Retina (tissue), 1 donor: ENCODE measurements around the gene TMEM204.
A peak's percentile ranks its signal among the peaks of the same experiment; 100 is the strongest.

Source experiments
- DNase-seq: peaks from one replicate; pipeline ENCODE4 v3.0.0-alpha.2; 2016

The TMEM204 gene

DNA sequence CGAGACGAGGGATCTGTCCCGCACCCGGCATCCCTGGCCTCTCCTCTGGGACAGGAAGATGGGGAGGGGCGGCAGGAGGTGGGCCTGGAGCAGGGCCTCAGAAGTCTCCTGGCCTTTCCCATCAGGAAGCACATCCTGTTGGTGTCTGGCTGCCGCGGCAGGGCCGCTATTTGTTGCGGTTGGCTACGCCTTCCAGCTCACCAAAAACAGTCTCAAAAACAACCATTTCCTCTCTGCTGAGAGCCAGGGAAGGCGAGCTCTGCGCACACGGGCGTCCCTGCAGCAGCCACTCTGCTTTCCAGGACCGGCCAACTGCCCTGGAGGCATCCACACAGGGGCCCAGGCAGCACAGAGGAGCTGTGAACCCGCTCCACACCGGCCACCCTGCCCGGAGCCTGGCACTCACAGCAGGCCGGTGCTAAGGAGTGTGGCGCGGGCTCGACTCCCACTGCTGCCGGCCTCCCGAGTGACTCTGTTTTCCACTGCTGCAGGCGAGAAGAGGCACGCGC, at the start of gene TMEM204:
Gene TMEM204 (plus strand): TSS at position 224 of the 509 bp plus-strand sequence. CDS start 610 bp downstream, outside the sequence.
- DNase-seq = no peak

DNA sequence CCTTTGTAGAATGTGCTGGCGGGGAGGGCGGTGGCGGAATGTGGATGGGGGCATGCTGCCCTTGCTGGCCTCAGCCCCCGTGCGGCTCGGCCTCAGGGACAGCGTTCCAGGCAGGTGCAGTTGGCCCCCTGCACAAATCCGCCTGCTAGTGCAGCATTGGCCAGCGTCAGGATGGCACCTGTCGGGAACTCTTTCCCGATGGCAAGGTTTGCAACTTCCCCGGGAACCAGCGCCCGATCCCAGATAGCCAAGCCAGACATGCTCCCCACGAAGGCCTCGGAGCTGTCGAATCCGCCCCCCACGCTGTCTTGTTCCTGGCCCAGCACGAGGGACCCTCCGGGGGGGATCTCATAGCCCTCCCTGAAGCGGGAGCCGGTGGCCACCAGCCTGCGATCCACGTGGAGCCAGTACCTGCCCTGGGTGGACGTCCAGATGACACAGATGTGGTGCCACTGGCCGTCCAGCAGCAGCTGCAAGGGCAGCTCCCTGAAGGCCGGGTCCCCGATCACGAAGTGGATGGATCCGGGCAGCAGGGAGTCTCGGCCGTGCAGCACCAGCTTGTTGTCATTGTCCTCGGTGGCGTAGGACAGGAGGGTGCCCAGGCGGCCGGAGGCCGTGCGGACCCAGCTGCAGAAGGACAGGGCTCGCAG, 47.5 kb upstream of the TMEM204 start:
- no peak for DNase-seq

DNA sequence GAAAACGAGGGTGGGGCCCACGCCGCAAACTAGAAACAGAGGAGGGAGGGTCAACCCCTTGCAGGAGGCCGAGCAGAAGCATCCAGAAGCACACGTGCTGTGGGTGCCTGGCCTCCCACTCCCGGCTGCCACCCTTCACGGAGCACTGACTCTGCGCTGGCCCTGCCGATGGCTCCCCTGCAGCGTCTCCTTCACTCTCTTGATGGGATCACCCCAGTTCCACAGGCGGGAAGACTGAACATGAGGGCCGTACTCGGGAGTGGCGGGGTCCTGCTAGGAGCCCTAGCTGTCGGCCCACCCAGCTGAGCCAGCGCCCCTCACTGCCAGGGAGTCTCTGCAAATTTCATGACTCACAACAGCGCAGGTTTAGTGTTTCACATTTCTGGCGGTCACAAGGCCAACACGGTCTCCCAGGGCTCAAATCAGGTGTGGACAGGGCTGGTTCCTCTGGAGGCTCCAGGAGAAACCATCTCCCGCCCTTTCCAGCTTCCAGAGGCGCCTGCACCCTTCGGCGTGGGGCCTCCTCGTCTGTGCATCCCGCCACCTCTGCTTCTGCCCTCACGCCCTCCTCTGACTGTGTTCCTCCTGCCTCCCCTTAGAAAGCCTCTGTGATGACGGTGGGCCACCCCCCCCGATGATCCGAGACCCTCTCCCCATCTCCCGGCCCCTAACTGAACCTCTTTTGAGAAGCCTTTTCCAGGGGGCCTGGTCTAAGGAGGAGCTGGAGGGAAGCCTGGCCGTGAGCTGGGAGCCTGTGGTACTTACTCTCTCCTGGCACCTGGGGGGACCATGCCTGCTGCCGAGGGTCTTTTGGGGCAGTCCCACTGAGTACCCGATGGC, 46.7 kb upstream of the TMEM204 start:
- DNase-seq = no peak

DNA sequence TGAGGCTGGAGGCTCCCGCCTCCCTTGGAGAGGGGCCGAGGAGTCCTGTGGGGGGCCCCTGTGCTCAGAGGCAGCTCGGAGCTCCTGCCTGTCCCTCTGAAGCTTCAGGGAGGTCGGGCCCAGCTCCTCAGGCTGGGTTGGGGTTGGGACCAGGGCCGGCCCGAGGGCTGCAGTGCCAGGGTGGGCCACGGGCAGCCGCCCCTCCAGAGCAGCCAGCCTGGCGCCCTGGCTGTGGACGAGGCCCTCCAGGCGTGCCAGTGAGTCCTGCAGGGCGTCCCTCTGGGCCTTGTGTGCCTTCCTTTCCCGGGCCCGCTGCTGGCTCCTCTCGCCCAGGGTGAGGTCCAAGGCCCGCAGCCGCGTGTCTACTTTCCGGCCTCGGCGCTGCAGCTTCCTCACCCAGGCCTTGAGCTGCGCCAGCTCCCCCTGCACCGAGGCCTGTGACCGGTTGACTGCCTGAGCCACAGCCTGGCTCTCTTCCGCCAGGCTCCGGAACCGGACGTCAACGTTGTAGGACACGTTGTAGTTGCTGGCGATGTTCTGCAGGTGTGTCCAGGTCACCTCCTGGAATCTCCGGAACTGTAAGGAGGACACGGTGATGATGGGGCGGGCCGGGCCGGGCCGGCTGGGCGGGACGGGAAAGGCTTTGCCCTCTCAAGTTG, 45.9 kb upstream of the TMEM204 start:
- no peak for DNase-seq

DNA sequence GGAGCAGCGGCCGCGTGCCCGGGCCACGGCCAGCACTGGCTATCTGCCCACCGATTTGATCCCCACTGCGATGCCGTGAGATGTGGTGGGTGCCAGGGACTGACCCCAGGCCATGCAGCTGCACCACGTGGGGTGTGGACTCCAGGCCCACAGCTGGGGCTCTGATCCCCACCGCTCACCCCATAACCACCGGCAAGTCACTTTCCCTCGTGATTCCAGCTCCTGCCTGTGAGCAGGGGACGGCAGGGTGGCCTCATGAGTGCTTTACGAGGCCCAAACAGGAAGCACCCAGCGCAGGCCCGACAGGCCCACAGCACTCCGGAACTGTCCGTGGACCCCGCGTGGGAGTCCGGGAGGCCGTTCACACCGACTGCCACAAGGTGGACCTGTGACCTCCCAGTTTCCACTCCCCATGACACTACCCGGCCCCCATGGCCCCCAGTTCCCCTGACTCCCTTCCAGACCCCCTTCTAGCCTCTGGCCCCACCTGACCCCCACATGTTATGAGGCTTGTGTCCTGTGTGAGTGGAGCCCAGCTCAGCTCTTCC, 45.3 kb upstream of the TMEM204 start:
- no peak for DNase-seq

DNA sequence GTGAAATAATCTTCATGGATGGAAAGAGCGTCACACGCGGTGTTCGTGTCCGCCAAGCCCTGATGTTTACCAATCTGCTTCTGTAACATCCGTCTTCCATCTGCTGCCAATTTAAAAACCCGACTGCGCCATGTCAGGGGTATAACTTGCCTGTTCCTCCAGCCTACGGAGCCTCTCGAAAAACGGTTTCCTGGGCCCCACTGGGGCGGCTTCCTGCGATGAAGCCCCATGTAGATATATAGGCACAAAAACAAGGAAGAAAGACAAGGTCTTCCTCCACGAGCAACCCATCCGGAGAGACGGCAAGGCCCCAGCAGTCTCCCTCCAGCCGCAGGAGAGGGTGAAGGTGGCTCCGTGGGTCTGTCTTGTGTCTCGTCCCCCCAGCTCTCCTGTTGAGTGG, 44.8 kb upstream of the TMEM204 start, which contains the start of gene PTX4:
Gene PTX4 (minus strand): TSS at position 326 of the 400 bp plus-strand sequence. CDS start 35 bp downstream, at position 291.
- no peak for DNase-seq

DNA sequence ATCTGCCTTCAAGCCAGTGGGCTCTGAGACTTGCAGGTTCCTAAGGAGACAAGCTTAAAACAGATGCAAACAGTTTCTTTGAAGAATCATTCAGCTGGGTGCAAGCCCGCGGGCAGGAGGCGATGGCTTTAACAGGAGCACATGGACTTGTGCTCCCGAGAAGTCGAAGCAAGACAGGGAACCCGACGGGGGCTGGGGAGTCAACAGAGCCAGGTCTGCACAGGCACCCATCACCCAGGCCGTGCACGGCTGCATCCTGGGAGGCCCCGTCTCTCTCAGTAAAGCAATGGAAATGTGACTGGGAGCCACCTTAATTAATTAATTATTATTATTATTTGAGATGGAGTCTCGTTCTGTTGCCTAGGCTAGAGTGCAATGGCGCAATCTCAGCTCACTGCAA, 44.4 kb upstream of the TMEM204 start:
- no peak for DNase-seq

DNA sequence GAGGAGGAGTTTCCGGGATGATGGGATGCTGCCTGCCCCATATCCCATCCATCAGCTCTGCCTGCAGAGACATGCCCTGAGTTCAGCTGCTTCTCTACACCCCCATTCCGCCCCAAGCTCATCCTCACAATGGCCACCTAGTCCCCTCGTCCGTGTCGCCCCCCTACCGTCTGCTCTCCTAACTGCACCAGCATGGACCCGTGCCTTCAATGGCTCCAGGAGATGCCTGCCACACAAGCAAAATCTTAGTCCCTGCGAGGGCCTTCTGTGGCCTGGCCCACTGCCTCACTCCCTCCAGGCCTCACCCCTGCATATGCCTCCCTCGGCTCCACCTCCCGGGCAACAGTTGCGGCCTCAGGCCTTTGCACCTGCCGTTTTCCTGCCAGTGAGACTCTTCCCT, 42.1 kb upstream of the TMEM204 start:
- DNase-seq = no peak

DNA sequence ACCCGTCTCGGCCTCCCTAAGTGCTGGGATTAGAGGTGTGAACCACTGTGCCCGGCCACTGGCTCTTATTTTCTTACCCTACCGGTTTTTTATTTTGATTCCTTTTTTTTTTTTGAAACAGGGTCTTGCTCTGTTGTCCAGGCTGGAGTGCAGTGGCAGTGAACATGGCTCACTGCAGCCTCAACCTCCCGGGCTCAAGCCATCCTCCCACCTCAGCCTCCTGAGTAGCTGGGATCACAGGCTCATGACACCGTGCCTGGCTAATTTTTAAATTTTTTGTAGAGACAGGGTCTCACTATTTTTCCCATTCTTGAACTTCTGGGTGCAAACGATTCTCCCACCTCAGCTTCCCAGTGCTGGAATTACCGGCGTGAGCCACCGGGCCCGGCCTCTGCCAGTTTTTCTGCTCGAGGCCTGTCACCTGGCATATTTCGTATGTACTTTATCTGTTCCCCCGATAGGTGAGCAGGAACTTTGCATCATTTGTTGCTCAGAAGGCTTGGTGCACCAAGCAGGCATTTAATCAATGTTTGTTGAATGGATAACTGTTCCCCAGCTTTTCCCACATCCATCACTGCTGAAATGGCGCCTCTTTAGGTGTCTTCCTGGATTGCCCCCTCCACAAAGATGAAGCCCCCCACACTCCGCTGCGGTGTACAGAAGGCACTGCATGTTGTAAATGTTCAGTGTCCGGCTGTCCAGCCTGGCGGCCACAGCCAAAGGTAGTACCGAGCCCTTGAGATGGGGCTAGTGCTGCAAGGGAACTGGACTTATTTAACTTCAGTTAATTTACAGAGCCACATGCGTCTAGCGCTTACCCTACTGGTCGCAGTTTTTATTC, 41.2 kb upstream of the TMEM204 start:
- no peak for DNase-seq

DNA sequence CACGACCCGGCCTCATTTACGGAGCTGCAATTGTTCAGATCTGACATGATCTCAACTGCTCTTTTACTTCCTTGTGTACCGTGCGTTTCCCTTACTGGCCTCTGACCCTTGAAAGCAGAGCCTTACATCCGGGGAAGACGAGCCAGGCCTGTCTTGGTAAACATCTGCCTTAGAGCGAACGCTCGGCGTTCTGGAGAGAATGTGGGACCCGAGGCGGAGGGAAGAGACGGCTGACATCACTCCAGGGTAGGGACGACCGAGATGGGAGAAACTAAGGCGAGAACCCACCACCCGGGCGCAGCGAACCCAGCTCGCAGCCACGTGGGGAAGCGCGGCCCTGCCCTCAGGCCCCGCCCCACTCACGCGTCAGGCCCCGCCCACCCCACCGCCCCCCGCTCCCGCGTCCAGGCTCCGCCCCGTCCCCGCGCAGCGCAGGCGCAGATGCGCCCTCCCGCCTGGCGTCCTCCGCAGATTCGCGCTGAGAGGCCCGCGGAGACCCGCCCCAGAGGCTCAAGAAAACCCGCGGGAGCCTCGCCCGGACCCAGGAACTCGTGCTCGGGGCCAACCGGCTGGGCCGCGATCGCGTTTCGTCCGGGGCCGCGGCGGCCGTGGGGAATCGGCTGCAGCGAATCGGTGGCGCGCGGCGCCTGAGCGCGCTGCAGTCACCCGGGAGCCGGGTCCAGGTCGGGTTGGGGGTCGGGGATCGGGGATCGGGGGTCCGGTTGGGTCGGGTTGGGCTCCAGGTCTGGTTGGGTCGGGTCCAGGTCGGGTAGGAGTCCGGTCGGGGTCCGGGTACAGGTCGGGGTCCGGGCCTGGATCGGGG, 40.3 kb upstream of the TMEM204 start, which contains the start of gene TELO2:
Gene TELO2 (plus strand): TSS at position 438 of the 823 bp plus-strand sequence. CDS start 922 bp downstream, outside the sequence.
- DNase-seq = peak; percentile 94

DNA sequence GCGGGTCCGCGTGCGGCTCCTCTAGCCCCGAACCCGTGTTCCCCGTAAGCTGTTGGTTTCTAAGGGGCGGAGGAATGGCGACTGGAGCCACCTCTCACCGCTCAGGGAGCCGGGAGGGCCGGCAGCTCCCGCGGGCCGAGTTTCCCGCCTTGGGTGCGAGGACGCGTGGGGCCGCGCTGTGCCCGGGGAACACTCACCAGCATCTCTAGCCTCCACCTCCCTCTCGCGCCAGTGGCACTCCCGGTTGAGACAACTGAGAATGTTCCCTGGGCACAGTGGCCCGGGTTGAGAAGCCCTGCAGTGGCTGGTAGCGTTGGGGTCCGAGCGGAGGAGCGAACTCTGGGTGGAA, 39.7 kb upstream of the TMEM204 start:
- no peak for DNase-seq

DNA sequence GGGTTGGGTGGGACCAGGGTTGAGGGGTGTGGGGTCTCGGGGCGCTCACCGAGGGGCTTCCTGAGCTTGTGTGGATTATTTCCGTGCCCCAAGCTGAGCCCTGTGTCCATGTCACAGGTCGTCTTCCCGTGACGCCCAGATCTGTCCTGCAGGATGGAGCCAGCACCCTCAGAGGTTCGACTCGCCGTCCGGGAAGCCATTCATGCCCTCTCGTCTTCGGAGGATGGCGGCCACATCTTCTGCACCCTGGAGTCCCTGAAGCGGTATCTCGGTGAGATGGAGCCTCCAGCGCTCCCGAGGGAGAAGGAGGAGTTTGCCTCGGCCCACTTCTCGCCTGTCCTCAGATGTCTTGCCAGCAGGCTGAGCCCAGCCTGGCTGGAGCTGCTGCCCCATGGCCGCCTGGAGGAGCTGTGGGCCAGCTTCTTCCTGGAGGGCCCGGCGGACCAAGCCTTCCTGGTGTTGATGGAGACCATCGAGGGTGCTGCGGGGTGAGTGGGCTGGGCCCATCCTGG, 39.3 kb upstream of the TMEM204 start:
- no peak for DNase-seq

DNA sequence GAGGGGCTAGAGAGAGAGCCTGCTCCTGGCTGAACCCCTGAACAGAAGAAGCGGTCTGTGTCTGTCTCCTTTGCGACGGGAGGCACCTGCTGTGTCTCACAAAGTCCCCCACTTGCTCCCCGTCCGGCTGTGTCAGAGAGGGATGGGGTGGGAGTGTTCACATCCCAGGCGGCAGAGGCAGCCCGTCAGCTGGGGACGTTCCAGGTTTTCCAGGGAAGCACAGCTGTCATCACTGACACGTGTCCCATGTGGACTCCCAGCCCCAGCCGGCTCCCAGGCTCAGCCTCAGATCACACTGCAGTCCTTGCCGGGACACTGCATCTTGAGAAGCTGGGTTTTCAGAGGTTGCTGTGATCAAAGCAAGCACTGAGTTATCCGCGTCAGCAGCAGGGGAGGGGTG, 38.8 kb upstream of the TMEM204 start:
- DNase-seq = no peak

DNA sequence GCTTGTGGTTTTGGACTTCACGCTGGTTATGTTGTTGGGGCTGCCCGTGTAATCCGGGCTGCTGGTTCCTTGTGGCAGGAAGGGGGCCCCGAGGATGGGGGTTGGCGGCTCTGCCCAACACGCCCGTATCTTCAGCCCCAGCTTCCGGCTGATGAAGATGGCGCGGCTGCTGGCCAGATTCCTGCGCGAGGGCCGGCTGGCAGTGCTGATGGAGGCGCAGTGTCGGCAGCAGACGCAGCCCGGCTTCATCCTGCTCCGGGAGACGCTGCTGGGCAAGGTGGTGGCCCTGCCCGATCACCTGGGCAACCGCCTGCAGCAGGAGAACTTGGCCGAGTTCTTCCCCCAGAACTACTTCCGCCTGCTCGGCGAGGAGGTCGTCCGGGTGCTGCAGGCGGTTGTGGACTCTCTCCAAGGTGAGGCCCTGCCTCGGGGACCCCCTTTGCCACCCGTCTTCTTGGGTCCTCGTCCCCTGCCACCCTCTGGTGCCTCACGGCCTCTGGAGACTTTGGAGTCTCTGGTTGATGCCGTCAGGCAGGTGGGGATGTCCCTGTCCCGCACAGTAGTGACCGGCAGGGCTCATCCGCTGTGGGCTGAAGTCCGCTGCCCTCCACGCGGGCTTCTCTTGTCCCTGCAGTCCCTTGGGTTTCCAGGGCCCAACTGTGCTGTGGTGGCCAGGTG, 38.1 kb upstream of the TMEM204 start:
- DNase-seq = no peak

DNA sequence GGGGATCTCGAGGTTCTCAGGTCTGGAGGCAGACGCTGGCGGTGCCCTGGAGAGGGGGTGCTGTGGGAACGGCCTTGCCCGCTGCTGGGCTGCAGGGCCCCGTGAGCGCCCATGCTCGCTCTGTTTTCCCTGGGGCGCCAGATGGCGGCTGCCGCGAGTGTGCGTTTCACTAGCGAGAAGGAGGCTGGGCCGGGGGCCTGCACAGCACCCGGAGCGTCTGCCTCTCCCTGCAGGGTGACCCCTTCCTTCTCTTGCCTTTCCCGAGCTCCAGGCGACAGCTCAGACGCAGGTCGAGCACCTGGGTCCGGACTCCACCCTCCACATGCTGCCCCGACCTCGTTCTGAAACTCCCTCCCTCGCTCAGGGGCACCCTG, 37.6 kb upstream of the TMEM204 start:
- DNase-seq = no peak

DNA sequence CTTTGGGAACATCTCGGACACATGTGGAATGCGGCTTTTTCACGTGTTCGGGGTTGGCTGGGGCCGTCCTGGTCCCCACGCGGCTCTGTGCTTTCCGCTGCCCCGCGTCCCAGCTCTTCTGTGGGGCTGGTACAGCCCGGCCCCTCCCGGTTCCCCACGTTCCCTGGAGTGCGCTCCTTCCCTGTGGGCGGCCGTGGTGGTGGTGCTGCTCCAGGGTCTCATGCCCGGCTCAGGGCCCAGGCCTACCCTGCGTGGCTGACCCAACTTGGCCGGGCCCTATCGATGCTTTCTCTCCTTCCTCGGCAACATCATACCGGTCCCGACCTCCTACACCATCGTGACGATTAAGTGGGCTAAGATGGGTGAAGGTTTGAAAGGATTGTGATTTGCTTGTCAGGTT, 37.0 kb upstream of the TMEM204 start:
- no peak for DNase-seq

DNA sequence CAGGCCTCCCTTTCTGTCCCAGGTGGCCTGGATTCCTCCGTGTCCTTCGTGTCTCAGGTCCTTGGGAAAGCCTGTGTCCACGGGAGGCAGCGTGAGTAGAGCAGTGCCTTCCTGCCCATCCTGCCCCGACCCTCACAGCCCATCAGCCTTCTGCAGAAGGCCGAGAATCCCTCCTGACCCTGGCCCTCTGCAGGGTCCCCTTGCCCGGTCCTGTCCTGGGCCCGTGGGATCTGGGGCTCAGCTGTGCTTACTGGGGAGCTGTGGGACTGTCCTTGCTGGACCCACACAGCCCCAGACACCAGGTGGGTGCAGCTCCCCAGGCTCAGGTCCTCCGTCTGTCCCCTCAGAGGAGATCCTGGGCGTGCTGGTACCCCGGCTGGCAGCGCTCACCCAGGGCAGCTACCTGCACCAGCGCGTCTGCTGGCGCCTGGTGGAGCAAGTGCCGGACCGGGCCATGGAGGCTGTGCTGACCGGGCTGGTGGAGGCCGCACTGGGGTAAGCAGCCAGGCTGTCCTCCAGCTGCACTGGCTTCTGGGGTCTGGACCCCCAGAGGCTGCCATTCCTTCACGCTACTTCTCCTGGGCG, 36.4 kb upstream of the TMEM204 start:
- DNase-seq = no peak

DNA sequence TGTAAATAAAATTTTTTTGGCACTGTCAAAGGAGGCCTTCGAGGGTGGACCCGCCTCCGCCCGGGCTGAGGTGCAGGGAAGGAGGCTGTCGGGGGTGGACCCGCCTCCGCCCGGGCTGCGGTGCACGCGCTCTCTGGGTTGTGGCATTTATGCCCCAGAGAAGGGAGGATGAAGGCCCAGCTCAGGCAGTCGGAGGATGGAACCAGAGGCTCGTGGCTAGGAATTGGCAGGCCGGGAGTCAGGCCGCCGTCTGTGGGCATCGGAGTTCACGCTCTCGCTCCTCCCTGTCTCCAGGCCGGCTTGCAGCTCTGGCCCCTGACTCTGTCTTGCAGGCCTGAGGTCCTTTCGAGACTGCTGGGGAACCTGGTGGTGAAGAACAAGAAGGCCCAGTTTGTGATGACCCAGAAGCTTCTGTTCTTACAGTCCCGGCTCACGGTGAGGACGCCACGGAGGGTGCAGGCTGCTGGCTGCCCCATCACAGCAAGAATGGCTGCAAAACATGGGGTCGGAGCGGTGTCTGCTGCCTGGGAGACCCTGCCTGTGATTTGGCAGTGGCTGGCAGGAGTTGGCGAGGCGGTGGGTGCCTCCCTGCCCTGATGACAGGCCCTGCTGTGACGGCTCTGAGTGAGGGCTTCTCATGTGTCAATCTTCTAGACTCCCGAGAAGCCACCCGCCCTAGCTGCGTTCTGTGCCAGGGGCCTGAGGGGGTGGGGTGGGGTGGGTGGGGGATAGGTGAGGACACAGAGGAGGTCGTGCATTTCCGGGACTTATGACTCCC, 34.4 kb upstream of the TMEM204 start:
- DNase-seq = no peak

DNA sequence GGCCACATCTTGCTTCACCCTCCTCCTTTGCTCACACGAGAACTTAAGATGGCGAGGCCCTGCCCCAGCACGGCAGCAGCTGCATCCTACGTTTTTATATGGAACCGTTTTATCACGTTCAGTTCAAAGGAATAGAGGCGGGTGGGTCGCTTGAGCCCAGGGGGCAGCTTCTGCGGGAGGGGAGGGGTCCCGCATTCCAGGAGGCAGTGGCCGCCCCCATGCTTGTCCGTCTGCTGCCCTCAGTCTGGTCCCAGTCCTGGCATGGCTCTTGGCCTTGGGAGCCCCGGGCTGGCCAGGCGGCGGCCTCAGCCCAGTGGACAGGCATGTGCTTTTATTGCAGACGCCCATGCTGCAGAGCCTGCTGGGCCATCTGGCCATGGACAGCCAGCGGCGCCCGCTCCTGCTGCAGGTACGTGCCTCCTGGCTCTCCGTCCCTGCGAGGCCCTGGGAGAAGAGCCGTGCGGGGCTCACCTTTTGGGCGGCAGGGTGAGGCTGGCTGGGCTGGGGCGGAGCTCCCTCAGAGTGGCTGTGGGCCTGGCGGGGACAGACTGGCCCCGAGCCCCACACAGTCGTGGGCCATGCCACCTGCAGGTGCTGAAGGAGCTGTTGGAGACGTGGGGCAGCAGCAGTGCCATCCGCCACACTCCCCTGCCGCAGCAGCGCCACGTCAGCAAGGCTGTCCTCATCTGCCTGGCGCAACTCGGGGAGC, 33.6 kb upstream of the TMEM204 start:
- no peak for DNase-seq
